NOMO-1 treated with dmso at 0.1 percent for 144 hours (cell line): ENCODE results near the gene JMJD8.
"Not testable (repeated sequence)": the region's sequence is repeated elsewhere in the genome, so short reads cannot be mapped to it uniquely, and the experiment has no call there.

Experiments used
- DNase-seq: peaks from one replicate; lab custom pipeline; 2025; ENCODE audit not compliant: unreplicated experiment; lab: John Stamatoyannopoulos, UW

Gene JMJD8

GRCh38 chr16:692356-693108 is 8.4 kb upstream of the JMJD8 start:
- no peak for DNase-seq

- not testable (repeated sequence) for DNase-seq
Observed at GRCh38 chr16:691242-691641, 7.1 kb upstream of the JMJD8 start.

GRCh38 chr16:689175-689897 is 5.2 kb upstream of the JMJD8 start:
- DNase-seq, result no peak

- no peak for DNase-seq
Observed at GRCh38 chr16:687499-687898, 3.4 kb upstream of the JMJD8 start.

- DNase-seq, result no peak
Observed at GRCh38 chr16:686459-687260, 2.5 kb upstream of the JMJD8 start.

GRCh38 chr16:685967-686366 is 1.8 kb upstream of the JMJD8 start:
- DNase-seq, result no peak

- no peak for DNase-seq
Observed at GRCh38 chr16:684961-685696, 995 bp upstream of the JMJD8 start.

- no peak for DNase-seq
Observed at GRCh38 chr16:683396-684070, 601 bp downstream of the JMJD8 start.

- no peak for DNase-seq
Observed at GRCh38 chr16:682493-683395, 1.4 kb downstream of the JMJD8 start.

- no peak for DNase-seq
Observed at GRCh38 chr16:681746-682427, 2.2 kb downstream of the JMJD8 start.

- DNase-seq, result no peak
Observed at GRCh38 chr16:680967-681745, 3.0 kb downstream of the JMJD8 start.

GRCh38 chr16:680625-680945 is 3.5 kb downstream of the JMJD8 start:
- DNase-seq, result no peak

- peak; percentile 76 for DNase-seq
Observed at GRCh38 chr16:679814-680624, 4.1 kb downstream of the JMJD8 start, which contains the start of gene STUB1. Gene STUB1 (plus strand): TSS chr16:680410. CDS start chr16:680526, 116 bp downstream.

- DNase-seq, result no peak
Observed at GRCh38 chr16:678858-679813, 5.0 kb downstream of the JMJD8 start.

- no peak for DNase-seq
Observed at GRCh38 chr16:678209-678857, 5.8 kb downstream of the JMJD8 start.
